CD4-positive, alpha-beta T cell treated with Interleukin-4 for 1 hour (primary cell): ENCODE measurements around the gene FBXW10B.
"Not testable (repeated sequence)": the region's sequence is repeated elsewhere in the genome, so short reads cannot be mapped to it uniquely, and the experiment has no call there.

ENCODE experiments used
- DNase-seq, 2 donors: peaks; one replicate each; pipeline ENCODE4 v3.0.0-alpha.2; 2020 to 2022

Gene FBXW10B

DNA sequence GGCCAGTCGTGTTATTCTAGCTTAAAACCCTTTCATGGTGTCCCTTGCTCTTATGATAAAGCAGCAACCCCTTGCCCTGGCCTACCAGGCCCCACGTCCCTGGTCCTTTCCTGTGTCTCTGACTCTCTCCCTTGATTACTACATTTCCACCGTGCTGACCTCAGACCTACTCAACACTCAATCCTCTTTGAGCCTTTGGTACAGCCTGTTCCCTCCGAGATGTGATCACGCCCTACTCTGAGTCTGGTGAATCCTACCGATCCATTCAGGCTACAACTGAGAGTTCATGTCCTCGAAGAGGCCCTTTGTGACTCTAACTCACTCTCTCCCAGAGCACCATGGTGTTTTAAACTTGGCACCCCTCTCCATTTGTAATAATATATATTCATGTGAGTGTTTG, 10.5 kb upstream of the FBXW10B start:
- not testable (repeated sequence) for DNase-seq

DNA sequence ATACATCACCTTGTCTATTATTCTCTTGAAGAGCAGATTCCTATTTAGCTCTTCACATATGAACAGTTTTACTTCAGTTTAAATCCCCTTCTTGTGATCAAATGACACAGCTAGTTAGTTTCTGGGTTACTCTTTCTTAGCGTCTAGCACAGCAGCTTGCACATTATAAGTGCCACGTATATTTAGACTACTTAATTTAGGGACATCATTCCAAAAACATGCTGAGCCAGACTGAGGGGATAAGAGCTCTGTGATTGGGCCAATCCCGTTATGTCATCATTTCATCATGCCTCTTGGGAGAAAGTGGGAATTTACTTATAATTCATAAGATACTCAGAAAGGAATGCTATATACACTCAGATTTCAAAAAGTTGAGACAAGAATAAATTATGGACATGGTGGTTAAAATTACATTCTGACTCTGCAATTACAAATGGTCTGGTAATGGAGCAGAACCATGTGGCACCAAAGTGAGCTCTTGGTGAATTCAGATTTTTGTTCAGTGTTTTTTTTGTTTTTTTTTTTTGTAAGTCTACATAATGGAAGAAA, 4.2 kb upstream of the FBXW10B start:
- not testable (repeated sequence) for DNase-seq

DNA sequence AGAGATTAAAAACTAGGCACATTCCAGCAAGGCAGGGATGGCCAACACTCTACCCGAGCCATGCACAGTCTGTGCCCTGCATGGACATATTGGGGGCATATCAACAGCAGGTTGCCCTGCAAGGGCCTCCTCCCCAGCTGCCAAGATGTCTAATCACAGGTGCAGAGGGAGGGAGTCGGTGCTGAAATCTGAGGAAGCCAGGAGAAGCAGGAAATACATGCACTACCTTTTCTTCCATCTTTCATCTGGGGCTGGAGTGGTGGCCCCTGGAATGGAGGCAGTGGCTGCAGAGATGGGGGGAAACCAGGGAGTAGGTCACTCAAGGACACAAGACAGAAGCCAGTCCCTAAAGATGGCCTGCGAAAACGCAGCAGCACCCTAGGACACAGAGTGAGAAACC, 3.8 kb upstream of the FBXW10B start:
- DNase-seq = not testable (repeated sequence)

DNA sequence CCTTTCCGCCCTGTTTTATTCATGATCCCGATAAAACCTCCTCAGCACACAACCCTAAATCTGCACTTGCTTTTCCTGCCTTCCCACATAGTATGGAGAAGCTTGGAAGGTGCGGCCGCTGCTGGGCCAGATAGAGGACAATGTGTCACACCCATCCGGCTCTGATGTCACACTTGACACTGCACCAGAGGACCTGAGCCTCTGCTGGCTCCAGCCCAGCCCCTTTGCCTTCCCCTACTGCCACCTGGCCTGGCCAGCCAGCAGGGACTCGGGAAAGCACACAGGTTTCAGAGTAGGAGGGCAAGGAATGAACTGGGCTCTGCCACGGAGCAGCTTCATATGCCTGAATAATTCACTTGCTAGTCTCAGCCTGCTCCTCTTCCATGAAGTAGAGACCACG, 2.6 kb upstream of the FBXW10B start:
- DNase-seq = not testable (repeated sequence)

DNA sequence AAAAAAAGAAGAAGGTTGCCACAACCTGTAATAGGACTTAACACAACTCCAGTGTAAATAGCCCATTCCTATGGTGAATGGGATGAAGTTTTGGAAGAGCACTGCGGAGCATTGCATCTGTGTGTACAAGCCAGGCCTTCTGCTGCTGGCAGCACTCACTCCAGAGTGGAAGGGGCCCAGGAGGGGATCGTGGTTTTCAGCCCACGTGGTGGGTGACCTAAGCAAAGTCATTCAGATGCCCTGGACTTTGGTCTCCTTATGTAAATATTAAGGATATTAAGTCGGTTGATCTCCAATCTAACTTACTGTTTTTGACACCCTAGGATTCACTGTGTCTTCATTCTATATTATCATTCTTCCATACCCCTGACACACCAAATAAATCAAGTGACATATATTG, 2.7 kb downstream of the FBXW10B start:
- not testable (repeated sequence) for DNase-seq

DNA sequence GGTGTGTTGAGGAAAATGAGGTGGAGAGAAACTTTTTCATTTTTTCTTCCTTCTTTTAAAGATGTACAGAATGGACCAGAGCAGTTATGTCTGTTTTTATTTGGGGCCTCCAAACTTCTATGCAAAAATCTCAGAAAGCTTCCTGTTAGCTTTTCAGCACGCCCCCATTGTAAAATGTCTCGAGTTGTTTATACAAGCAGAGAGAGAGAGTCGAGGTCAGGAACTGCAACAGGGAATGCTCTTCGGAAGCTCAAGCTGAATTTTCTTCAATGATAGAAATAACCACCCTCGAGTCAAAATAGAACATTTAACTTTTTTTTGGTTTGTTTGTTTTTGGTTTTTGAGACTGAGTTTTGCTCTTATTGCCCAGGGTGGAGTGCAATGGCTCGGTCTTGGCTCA, 3.7 kb downstream of the FBXW10B start:
- not testable (repeated sequence) for DNase-seq

DNA sequence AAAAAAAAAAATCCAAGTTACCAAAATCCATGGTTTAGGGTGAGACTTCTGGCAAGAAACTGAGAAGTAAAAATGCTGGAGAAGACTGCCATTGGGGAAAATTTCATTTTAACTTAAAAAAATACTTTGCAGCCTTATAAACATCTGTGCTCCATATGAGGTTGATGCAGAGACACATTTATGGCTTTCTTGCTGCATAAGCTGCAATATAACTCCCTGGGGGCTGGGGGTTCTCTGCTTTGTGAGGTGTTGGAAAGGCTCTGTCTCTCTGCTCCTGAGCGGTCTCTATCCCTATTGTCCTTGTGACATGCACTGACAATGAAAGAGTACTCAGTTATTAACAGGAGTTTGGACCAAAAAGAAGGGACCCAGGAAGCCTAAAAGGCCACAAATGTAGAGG, 6.4 kb downstream of the FBXW10B start:
- DNase-seq = not testable (repeated sequence)

DNA sequence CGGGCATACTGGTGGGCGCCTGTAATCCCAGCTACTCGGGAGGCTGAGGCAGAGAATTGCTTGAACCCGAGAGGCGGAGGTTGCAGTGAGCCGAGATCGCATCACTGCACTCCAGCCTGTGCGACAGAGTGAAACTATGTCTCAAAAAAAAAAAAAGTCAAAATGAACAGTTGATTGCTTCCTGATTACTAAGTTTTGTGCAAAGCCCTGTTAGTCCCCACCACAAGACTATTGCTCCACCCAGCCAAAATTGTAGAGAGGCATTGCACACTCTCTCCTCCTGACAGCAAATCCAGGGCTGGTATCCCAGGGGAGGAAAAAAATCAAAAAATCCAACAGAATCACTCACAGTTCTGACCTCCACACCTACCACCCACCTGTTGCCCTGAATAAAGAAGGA, 26.5 kb downstream of the FBXW10B start:
- not testable (repeated sequence) for DNase-seq

DNA sequence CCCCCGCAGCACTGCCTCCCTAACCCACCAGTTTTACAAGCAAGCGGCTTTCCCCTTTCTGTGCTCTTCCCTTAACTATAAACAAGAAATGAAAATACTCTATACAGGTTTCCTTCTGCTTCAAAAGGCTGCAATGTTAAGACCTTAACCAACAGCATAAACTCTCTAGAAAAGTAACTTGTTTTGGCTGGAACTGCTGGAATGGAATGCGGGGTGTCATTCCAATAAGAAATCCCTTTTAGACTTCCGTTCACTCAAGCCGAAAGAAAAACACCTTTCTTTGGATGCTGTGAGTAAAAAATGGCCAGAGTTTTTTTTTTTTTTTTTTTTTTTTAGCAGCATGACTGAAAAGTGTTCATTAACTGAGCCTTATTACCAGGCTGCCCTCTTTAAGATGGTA, 27.5 kb downstream of the FBXW10B start:
- not testable (repeated sequence) for DNase-seq

DNA sequence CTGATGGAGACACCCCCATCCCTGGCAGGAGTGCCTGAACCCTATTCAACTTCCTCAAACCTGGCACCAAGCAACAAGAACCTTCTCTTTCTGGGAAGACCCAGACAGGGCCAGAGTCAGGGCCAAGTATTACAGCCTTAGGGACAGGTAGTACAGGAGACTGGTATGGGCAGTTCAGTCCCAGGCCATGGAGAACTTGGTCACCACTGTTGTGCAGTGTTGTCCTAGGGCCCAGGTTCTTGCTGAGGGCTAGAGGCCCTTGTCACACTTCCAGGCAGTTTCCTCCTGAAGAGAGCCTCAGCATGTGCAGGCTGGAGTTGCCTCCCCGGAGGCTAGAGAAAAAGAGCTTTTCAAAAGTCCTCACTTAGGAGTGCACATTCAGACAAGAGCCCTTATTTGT, 28.7 kb downstream of the FBXW10B start:
- DNase-seq = not testable (repeated sequence)

DNA sequence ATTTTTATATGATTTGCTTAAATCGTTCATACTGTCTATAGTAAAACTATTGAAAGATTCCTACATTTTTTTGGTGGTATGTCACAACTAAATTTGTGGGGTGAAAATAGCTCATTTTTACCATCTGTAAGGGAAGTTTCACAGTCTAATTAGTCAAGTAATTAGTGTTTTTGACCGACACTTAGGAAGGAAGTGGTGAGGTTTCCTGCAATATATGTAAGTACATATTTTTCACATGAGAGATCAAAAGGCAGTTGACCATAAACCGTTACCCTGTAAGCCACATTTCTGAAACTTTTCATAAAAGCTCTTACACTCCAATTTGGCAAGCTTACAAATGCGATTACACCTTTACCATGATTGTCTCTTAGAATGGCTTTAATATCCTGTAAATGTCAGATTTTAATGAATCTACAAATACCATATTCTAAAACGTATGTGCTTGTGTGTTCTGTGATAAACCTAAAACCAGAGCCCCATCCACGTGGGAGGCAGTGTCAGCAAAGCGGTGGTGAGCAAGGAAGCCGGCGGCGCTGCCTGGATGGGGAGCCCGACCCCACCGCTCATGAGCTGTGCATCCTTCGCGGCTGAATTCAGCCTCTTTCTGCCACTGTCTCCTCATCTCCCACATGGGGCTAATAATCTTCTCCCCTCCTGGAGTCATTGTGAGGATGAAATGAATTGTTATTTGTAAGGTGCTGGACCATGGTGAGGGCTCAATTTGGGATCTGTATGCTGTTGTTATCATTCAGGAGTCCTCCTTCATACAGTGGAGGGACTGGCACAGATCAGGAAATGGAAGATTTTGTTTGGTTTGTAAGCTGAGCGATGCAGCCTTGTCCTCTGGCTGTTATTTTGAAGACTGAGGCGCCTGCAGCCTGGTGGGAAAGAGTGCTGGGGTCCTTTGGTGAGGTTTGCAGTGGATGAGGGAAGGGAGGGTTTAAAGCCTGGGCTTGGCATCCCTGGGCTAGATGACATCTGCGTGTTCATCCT, 29.7 kb downstream of the FBXW10B start:
- DNase-seq = peak in 1 of 2 donors; percentile 35

DNA sequence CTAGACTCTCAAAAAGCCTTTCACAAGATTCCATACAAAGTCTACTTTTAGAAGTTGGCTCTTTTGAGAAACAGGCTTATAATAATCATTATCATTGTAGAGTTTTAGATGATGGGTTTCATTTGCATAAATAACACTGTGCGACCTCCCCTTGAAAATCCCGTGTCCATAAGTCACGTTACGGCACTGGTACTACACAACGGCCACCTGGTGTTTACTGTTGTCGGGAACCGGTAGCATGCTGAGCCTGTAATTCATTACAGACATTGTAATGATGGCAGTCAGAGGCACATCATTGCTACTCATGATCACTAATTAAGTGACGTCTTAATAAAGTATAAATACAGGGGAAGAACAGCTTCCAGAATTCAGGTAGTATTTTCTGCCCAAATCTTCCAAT, 31.5 kb downstream of the FBXW10B start:
- not testable (repeated sequence) for DNase-seq

DNA sequence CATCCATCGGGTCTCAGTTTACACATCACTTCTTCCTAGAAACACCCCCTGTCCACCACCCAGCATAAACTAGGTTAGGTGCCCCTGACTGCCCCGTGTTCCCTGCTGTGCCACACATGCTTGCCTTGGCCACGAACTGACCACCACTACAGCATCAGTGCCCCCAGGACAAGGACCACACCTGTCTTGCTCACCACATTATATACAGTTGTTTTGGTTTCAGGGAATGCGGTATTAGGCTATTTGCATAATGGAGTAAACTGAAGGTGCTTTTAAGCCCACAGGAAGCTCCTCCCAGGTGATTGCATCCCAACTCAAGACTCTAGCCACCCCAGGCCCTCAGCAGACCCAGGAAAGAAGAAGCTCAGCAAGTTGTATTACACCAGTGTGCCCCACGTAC, 36.2 kb downstream of the FBXW10B start:
- DNase-seq = not testable (repeated sequence)

DNA sequence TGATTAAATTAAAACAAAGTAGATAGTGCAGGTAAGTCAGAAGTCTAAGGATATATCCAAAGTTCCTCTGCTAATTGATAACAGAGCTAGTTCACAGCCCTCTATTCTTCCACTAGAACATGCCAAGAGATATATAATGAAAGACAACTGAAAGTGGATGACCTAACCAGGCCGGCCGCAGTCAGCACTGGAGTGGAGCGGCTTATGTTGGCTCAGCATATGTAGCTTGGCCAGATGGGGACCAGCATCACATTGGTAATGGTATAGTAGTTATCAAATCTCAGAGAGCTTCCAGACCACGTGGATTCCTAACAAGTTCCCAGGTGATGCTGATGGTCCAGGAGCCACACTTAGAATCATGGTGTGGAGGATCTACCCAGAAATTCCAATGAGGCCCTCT, 38.0 kb downstream of the FBXW10B start:
- DNase-seq = not testable (repeated sequence)

DNA sequence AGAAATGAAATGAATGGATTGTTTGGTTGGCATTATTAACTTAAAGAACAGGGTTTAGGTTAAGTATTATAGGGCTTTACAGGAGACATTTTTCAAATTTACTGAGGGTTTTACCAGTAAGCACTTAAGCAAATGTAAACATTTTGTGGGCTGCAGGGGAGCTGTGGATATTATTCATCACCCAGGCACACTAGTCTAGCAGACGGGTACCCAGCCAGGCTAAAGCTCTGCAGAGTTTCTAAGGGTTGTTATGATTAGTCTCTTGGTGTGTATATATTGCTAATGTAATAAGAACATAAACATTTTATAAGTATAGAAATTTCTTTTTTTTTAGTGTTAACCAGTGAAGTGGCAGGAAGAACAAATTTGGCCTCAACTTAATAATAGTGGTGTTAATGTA, 42.7 kb downstream of the FBXW10B start:
- not testable (repeated sequence) for DNase-seq

DNA sequence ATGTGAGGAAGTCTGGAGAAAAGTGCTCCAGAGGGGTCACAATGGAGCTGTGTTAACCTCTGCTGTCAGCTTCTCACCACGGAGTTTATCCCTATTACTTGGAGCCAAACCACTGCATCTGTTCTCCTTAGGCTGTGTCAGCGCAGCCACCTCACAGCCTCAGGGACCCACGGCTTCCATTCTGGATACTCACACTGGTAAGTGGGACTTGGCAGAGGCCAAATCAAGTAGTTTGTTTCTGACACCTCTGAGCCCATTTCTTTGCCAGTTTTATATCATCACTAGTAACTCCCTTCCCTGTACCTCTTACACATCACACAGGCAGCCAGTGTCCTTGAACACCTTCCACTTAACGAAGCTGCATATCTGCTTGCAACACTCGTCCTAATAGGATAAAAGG, 44.8 kb downstream of the FBXW10B start:
- not testable (repeated sequence) for DNase-seq

DNA sequence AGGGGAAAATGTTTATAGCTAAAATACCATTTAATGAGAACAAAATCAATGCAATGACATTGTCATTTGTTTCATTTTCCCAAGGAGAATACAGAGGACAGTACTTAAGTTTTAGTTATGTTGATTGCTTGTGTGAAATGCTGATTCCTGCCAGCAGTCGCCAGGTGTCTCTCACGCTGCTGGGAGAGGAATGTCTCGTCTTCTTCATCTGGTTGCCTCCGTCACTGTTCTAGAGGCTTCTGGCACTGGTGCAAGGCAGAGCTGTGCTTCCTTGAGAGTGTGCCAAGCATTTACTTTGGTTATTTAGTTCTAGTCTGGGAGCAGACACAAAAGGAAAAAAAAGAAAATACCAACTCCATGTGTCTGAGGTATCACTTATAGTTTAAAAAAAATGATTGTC, 45.6 kb downstream of the FBXW10B start:
- DNase-seq = not testable (repeated sequence)
